Loucy (cell line): ENCODE results near the gene NRARP.
A peak's percentile ranks its signal among the peaks of the same experiment; 100 is the strongest.

Experiments used
- H2AFZ ChIP-seq: fragments of 200-600 bp; sonication (generic); 2 replicates; pipeline ENCODE4 v1.6.0; 2016; ENCODE audit warnings: antibody characterized with exemption, mild to moderate bottlenecking, low read length, moderate library complexity
- H3F3A ChIP-seq: fragments of 200-600 bp; 2 replicates; pipeline ENCODE4 v1.6.0; 2016; ENCODE audit warnings: antibody characterized with exemption, low read depth, mild to moderate bottlenecking
- H3K27me3 ChIP-seq: fragments of 200-600 bp; sonication (generic); 2 replicates; pipeline ENCODE4 v1.6.1; 2014; ENCODE audit warnings: low read length, mild to moderate bottlenecking; ENCODE audit not compliant: insufficient read depth, poor library complexity, severe bottlenecking
- H3K36me3 ChIP-seq: fragments of 200-600 bp; sonication (generic); 2 replicates; pipeline ENCODE4 v1.6.1; 2016; ENCODE audit warnings: low read length; ENCODE audit not compliant: insufficient read depth
- H3K4me1 ChIP-seq: fragments of 200-600 bp; sonication (generic); 2 replicates; pipeline ENCODE4 v1.5.1; 2014; ENCODE audit warnings: low read length, mild to moderate bottlenecking; ENCODE audit not compliant: insufficient read depth, poor library complexity, severe bottlenecking
- H3K4me2 ChIP-seq: fragments of 200-600 bp; sonication (generic); 2 replicates; pipeline ENCODE4 v1.6.0; 2014; ENCODE audit warnings: antibody characterized with exemption, low read length, low read depth, mild to moderate bottlenecking; ENCODE audit not compliant: poor library complexity, severe bottlenecking
- H3K4me3 ChIP-seq: fragments of 200-600 bp; sonication (generic); 2 replicates; pipeline ENCODE4 v1.5.1; 2014; ENCODE audit warnings: low read length, mild to moderate bottlenecking, mixed read lengths; ENCODE audit not compliant: poor library complexity, severe bottlenecking
- H3K79me2 ChIP-seq: fragments of 200-600 bp; sonication (generic); 2 replicates; pipeline ENCODE4 v1.6.1; 2014; ENCODE audit warnings: low read length; ENCODE audit not compliant: insufficient read depth
- H3K9ac ChIP-seq: fragments of 200-600 bp; sonication (generic); 2 replicates; pipeline ENCODE4 v1.6.0; 2014; ENCODE audit warnings: mild to moderate bottlenecking, low read depth, low read length, moderate library complexity; ENCODE audit not compliant: poor library complexity, severe bottlenecking
- H3K9me2 ChIP-seq: fragments of 200-600 bp; sonication (generic); replicated peaks from 2 replicates; pipeline ENCODE4 v1.6.1; 2016; ENCODE audit warnings: low read depth, low read length, mixed read lengths
- H3K9me3 ChIP-seq: fragments of 200-600 bp; sonication (generic); 2 replicates; pipeline ENCODE4 v1.6.1; 2014; ENCODE audit warnings: mild to moderate bottlenecking, antibody characterized with exemption, low read length, low read depth; ENCODE audit not compliant: insufficient read depth
- H4K20me1 ChIP-seq: fragments of 200-600 bp; sonication (generic); 2 replicates; pipeline ENCODE4 v1.6.0; 2014; ENCODE audit warnings: antibody characterized with exemption, low read length, mild to moderate bottlenecking; ENCODE audit not compliant: insufficient read depth, poor library complexity, severe bottlenecking
- CTCF ChIP-seq: fragments of 200-600 bp; sonication (generic); conservative IDR thresholded peaks from 2 replicates; pipeline ENCODE4 v1.5.1; 2014; ENCODE audit warnings: mild to moderate bottlenecking, antibody characterized with exemption, low read length
- EZH2phosphoT487 ChIP-seq: fragments of 200-600 bp; IDR thresholded peaks from 2 replicates; pipeline ENCODE4 v1.6.1; 2018; ENCODE audit warnings: antibody characterized with exemption, mild to moderate bottlenecking, moderate library complexity, borderline replicate concordance

The NRARP gene

GRCh38 chr9:137319011-137319738 lies 17.1 kb upstream of the NRARP start:
- Histone ChIP-seq H4K20me1 (no peaks in the 10 kb centered on the region), H3K4me1 (peaks cover 21% of the 10 kb centered on the region), H3F3A (no peaks in the 10 kb centered on the region), H3K79me2 (no peaks in the 10 kb centered on the region), H3K36me3 (no peaks in the 10 kb centered on the region), H3K27me3 (no peaks in the 10 kb centered on the region), H3K9ac (peak overlapping the region; percentile 62), H3K9me3 (no peaks in the 10 kb centered on the region), H3K9me2 (no peaks in the 10 kb centered on the region), H3K4me2 (no peak overlapping the region), H3K4me3 (no peak overlapping the region), H2AFZ (no peak overlapping the region)
- TF ChIP-seq EZH2phosphoT487: no peak
- no peak for TF ChIP-seq CTCF

- H3K4me1 ChIP-seq: peaks cover 21% of the 10 kb centered on the region
- H2AFZ ChIP-seq: no peak overlapping the region
- no peaks in the 10 kb centered on the region for H3K9me3 ChIP-seq
Measured at GRCh38 chr9:137318602-137319001, 16.5 kb upstream of the NRARP start.

GRCh38 chr9:137317718-137318511 lies 15.8 kb upstream of the NRARP start:
- no peak overlapping the region for H3K9ac ChIP-seq
- no peak for TF ChIP-seq EZH2phosphoT487
- TF ChIP-seq CTCF: no peak
- H4K20me1 ChIP-seq: no peaks in the 10 kb centered on the region
- no peaks in the 10 kb centered on the region for H3K9me2 ChIP-seq
- H3K27me3 ChIP-seq: no peaks in the 10 kb centered on the region
- no peak overlapping the region for H3K4me2 ChIP-seq
- H3K79me2 ChIP-seq: no peaks in the 10 kb centered on the region
- no peaks in the 10 kb centered on the region for H3K36me3 ChIP-seq
- no peak overlapping the region for H3K4me3 ChIP-seq
- no peaks in the 10 kb centered on the region for H3K9me3 ChIP-seq
- H2AFZ ChIP-seq: no peak overlapping the region
- peaks cover 21% of the 10 kb centered on the region for H3K4me1 ChIP-seq
- no peaks in the 10 kb centered on the region for H3F3A ChIP-seq

More at GRCh38 chr9:137318602-137319001, 16.5 kb upstream of the NRARP start:
- H3K9me2 ChIP-seq: no peaks in the 10 kb centered on the region
- H3F3A ChIP-seq: no peaks in the 10 kb centered on the region
- H3K4me2 ChIP-seq: no peak overlapping the region
- no peak overlapping the region for H3K9ac ChIP-seq
- no peaks in the 10 kb centered on the region for H3K79me2 ChIP-seq
- no peaks in the 10 kb centered on the region for H3K36me3 ChIP-seq
- TF ChIP-seq EZH2phosphoT487: no peak
- no peak for TF ChIP-seq CTCF
- no peaks in the 10 kb centered on the region for H4K20me1 ChIP-seq
- no peak overlapping the region for H3K4me3 ChIP-seq
- no peaks in the 10 kb centered on the region for H3K27me3 ChIP-seq
